ENCODE results near the gene INPP5E.

Gene INPP5E

GRCh38 chr9:136482793-136483588 lies 43.3 kb upstream of the INPP5E start, which contains the start of gene SEC16A (continued):
- no peak for TF ChIP-seq REPIN1 (tag by site-specific recombination; IDR thresholded peaks at IDR 0.05; ENCODE audit: low read depth)
- TF ChIP-seq WT1 (tag by site-specific recombination; IDR thresholded peaks at IDR 0.05) = no peak
- TF ChIP-seq ELK4 (IDR thresholded peaks at IDR 0.05; ENCODE audit: borderline replicate concordance, low read depth, low read length) = peak; percentile 31; the same call in 1 of the 2 replicates
- TF ChIP-seq GLI4 (tag by site-specific recombination; IDR thresholded peaks at IDR 0.05) = no peak
- no peak for TF ChIP-seq ZNF837 (tag by site-specific recombination; IDR thresholded peaks at IDR 0.05)
- TF ChIP-seq ZBTB10 (tag by site-specific recombination; IDR thresholded peaks at IDR 0.05) = no peak
- no peak for TF ChIP-seq ZNF169 (tag by site-specific recombination; IDR thresholded peaks at IDR 0.05)
- no peak for TF ChIP-seq ZNF18 (tag by site-specific recombination; IDR thresholded peaks at IDR 0.05)
- TF ChIP-seq ZNF518A (tag by site-specific recombination; conservative IDR thresholded peaks at IDR 0.05; ENCODE audit: low read depth) = no peak
- TF ChIP-seq ZNF548 (tag by site-specific recombination; IDR thresholded peaks at IDR 0.05) = no peak
- no peak for TF ChIP-seq ZNF23 (tag by site-specific recombination; IDR thresholded peaks at IDR 0.05; ENCODE audit: borderline replicate concordance)
- TF ChIP-seq ZNF341 (tag by site-specific recombination; IDR thresholded peaks at IDR 0.05; ENCODE audit: low read depth) = no peak
- TF ChIP-seq ZNF623 (tag by site-specific recombination; IDR thresholded peaks at IDR 0.05) = no peak
- TF ChIP-seq CTCF (tag by site-specific recombination; IDR thresholded peaks at IDR 0.05) = no peak
- 0 out of 2 replicates have a peak, but pooled peaks have one; percentile 8 for TF ChIP-seq ZNF292 (tag by site-specific recombination; IDR thresholded peaks at IDR 0.05; ENCODE audit: borderline replicate concordance, low read depth)
- TF ChIP-seq PBX3 (CRISPR knock-in tag; IDR thresholded peaks at IDR 0.05) = no peak
- no peak for TF ChIP-seq ZNF488 (tag by site-specific recombination; IDR thresholded peaks at IDR 0.05)
- no peak for TF ChIP-seq ZNF707 (tag by site-specific recombination; IDR thresholded peaks at IDR 0.05)
- no peak for TF ChIP-seq ZNF248 (tag by site-specific recombination; IDR thresholded peaks at IDR 0.05)
- TF ChIP-seq ZNF175 (tag by site-specific recombination; IDR thresholded peaks at IDR 0.05) = no peak
- no peak for TF ChIP-seq ZNF626 (tag by site-specific recombination; IDR thresholded peaks at IDR 0.05)
- 0 out of 2 replicates have a peak, but pooled peaks have one; percentile 64 for TF ChIP-seq ZSCAN18 (tag by site-specific recombination; IDR thresholded peaks at IDR 0.05)
- no peak for TF ChIP-seq ZNF114 (tag by site-specific recombination; IDR thresholded peaks at IDR 0.05)

Measured in HEK293 (cell line).